HepG2 (cell line): ENCODE measurements around the gene OPA3. TPM values are rescaled to one million over a fixed set of nuclear protein-coding genes. Genes with fewer than 3 reads are reported as not detected.

ENCODE experiments used
- ATAC-seq: fragments of 200-7000 bp; cut with Tn5 transposase; 3 replicates; pipeline ENCODE4 v1.9.1; 2020; ENCODE audit warnings: mild to moderate bottlenecking, moderate library complexity
- BruUV-seq: library from RNA; stranded (reverse); fragments of 400-500 nt; replicated peaks from 2 replicates; lab custom pipeline; 2021; lab: Mats Ljungman, UMichigan
- CTCF ChIA-PET: fragments of 300-600 bp; formaldehyde crosslinking; extraction: SDS; loops from one replicate; lab custom pipeline; 2021; ENCODE audit warnings: low total read pairs, inconsistent platforms, low intra/inter-chr PET ratio; lab: Yijun Ruan, JAX
- POLR2A ChIA-PET: fragments of 350-600 bp; sonication (Branson Sonifier 250); formaldehyde crosslinking; loops from one replicate; lab custom pipeline; 2020; ENCODE audit warnings: antibody characterized with exemption, inconsistent platforms; lab: Yijun Ruan, JAX
- DNase-seq: peaks from one replicate; pipeline ENCODE4 v3.0.0-alpha.2; 2015; ENCODE audit warnings: low spot score
- FAIRE-seq: peaks from 3 replicates; lab custom pipeline; 2011; peaks lifted over from hg19 to GRCh38; lab: Jason Lieb, UNC
- H2AFZ ChIP-seq: one replicate; pipeline ENCODE4 v1.6.1; 2011; ENCODE audit warnings: low read length, inconsistent platforms
- H3K27ac ChIP-seq: fragments of 300-600 bp; 3 replicates; pipeline ENCODE4 v1.8.0; 2011; ENCODE audit warnings: mixed run types, mild to moderate bottlenecking, mixed read lengths, low read length, inconsistent platforms; ENCODE audit not compliant: insufficient read depth; ENCODE audit errors: extremely low read length
- H3K27me3 ChIP-seq, 2 experiments: fragments of 200-600 bp in 1 of 2; 2 replicates in 1 of 2; 3 replicates in 1 of 2; pipeline versions ENCODE4 v1.6.0 to v1.8.0; 2011; ENCODE audit warnings: low read length in 2 of 2, mild to moderate bottlenecking in 2 of 2, moderate library complexity in 2 of 2, inconsistent platforms in 1 of 2; ENCODE audit not compliant: insufficient read depth in 2 of 2, control insufficient read depth in 1 of 2
- H3K36me3 ChIP-seq, 2 experiments: fragments of 200-600 bp in 1 of 2; replicated peaks in 1 of 2; 2 replicates in 1 of 2; 3 replicates in 1 of 2; pipeline versions ENCODE4 v1.5.1 to v1.8.0; 2011; ENCODE audit warnings: low read length in 2 of 2, inconsistent platforms in 1 of 2; ENCODE audit not compliant: insufficient read depth in 2 of 2, control insufficient read depth in 1 of 2
- H3K4me1 ChIP-seq: 2 replicates; pipeline ENCODE4 v1.5.1; 2012; ENCODE audit warnings: low read length, inconsistent platforms; ENCODE audit not compliant: insufficient read depth
- H3K4me2 ChIP-seq: 2 replicates; pipeline ENCODE4 v1.6.0; 2011; ENCODE audit warnings: low read depth, low read length, inconsistent platforms
- H3K4me3 ChIP-seq, 3 experiments: fragments of 200-600 bp in 1 of 3; sonication (generic), shearing (Covaris generic) in 1 of 3; replicated peaks in 1 of 3; 2 replicates each; pipeline ENCODE4 v1.5.1; 2011 to 2016; ENCODE audit warnings: low read length in 3 of 3, inconsistent platforms in 2 of 3, low read depth in 2 of 3, mild to moderate bottlenecking in 2 of 3, control low read depth in 1 of 3, mixed read lengths in 1 of 3; ENCODE audit not compliant: insufficient read depth in 1 of 3
- H3K79me2 ChIP-seq: one replicate; pipeline ENCODE4 v1.6.1; 2011; ENCODE audit warnings: low read length, inconsistent platforms; ENCODE audit not compliant: insufficient read depth
- H3K9ac ChIP-seq: 2 replicates; pipeline ENCODE4 v1.6.0; 2011; ENCODE audit warnings: mild to moderate bottlenecking, low read depth, low read length, inconsistent platforms; ENCODE audit not compliant: insufficient read depth
- H3K9me3 ChIP-seq: 2 replicates; pipeline ENCODE4 v1.5.1; 2012; ENCODE audit warnings: mild to moderate bottlenecking, low read length
- H4K20me1 ChIP-seq: 2 replicates; pipeline ENCODE4 v1.6.0; 2011; ENCODE audit warnings: inconsistent platforms, mild to moderate bottlenecking, low read length, moderate library complexity; ENCODE audit not compliant: insufficient read depth
- MAFF ChIP-seq: IDR thresholded peaks from 2 replicates; pipeline ENCODE4 v1.6.1; 2011; ENCODE audit warnings: low read depth, low read length, improper control_type of control experiment
- MAFK ChIP-seq, 2 experiments: IDR thresholded peaks in 1 of 2; conservative IDR thresholded peaks in 1 of 2; 2 replicates each; pipeline ENCODE4 v1.6.1; 2011; ENCODE audit warnings: improper control_type of control experiment in 2 of 2, low read length in 2 of 2
- ZNF256 ChIP-seq: sonication (generic); formaldehyde crosslinking; conservative IDR thresholded peaks from 2 replicates; pipeline ENCODE4 v1.4.0; 2020; ENCODE audit warnings: missing genetic modification reagents
- ZNF660 ChIP-seq: sonication (generic); formaldehyde crosslinking; IDR thresholded peaks from 2 replicates; pipeline ENCODE4 v1.5.1; 2020; ENCODE audit warnings: mild to moderate bottlenecking, low read depth, missing genetic modification reagents, borderline replicate concordance
- WGBS: methylation state at CpG from one replicate; pipeline ENCODE4 v1.1.6; 2017; ENCODE audit warnings: low lambda C conversion rate; 5-methylcytosine and 5-hydroxymethylcytosine counted together
- in situ Hi-C: cut with HindIII; loops from 2 replicates; pipeline ENCODE4 v1.10.0; 2017; ENCODE audit warnings: low pct_unique_long_range_greater_than_20kb; ENCODE audit not compliant: extremely low pct_ligation_motif_present
- intact Hi-C: fragments of 100-400 bp; cut with micrococcal nuclease; formaldehyde crosslinking; loops from one replicate; pipeline ENCODE4 v1.10.0; 2022; ENCODE audit not compliant: unreplicated experiment
- polyA plus RNA-seq, 8 experiments: library from polyadenylated mRNA; depleted of rRNA in 3 of 8; stranded (reverse) in 7 of 8; unstranded in 1 of 8; fragments of >200 nt; fragmentation: Illumina TruSeq in 4 of 8; extraction: Trizol in 4 of 8; gene quantifications; 2 replicates each; pipeline versions ENCODE4 v1.2.1 to v1.2.3, GENCODE V29; 2011 to 2016; ENCODE audit warnings: low read depth in 4 of 8, missing spikeins in 1 of 8, mixed read lengths in 1 of 8; ENCODE audit not compliant: insufficient read depth in 1 of 8
- total RNA-seq, 5 experiments: library from RNA; depleted of rRNA; stranded (reverse); fragments of >200 nt; fragmentation: Illumina TruSeq; extraction: Trizol; gene quantifications; 2 replicates each; pipeline ENCODE4 v1.2.3, GENCODE V29; 2016; ENCODE audit warnings: low read depth in 1 of 5
- TF ChIP-seq, protein P1 (sequence below): sonication (generic); formaldehyde crosslinking; IDR thresholded peaks from 2 replicates; pipeline ENCODE4 v1.4.0; 2020; ENCODE audit warnings: mild to moderate bottlenecking, missing genetic modification reagents, borderline replicate concordance

Gene OPA3
- total and polyA plus RNA-seq, 2 of the 13 experiments (the other 11 are each of a cell fraction or from before 2014, with no cell fraction given) = 8.3 to 17.7 TPM

DNA sequence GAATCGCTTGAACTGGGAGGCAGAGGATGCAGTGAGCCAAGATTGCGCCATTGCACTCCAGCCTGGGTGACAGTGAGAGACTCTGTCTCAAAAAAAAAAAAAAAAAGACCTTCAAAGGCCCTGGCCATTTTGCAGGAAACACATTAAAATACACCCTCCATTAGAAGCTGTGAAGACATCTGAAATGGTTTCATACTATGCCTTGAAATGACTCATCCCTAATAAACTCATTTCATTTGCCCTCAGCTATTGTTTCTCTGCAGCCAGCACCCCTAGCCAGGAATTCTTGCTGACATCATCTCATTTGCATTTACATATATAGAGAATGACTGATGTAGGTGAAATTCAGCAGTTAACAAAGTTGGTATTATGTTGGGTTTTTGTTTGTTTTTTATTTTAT, 45.9 kb upstream of the OPA3 start:
- POLR2A ChIA-PET = interaction anchor here (0.9 to 1.6 kb wide), 2 partner anchors 9 to 18 kb away, joined by 3 to 5 read pairs; partner anchors contain the start of gene EML2
- no peaks in the 10 kb centered on the region for H4K20me1 ChIP-seq
- H3K36me3 ChIP-seq = peaks cover 2 to 4% of the 10 kb centered on the region in 2 experiments; a peak in 2 of 5 replicates
- CTCF ChIA-PET = no interaction called here
- TF ChIP-seq MAFK (conservative IDR thresholded peaks at IDR 0.05 in 1 of 2, IDR thresholded peaks at IDR 0.05 in 1 of 2; ENCODE audit: low read length in 2 of 2) = peak; percentile 59 to 84; a peak in 3 of 4 replicates
- peak; percentile 75 for TF ChIP-seq MAFF
- no peak for TF ChIP-seq ZNF256
- TF ChIP-seq, all 625 proteins: peak for 2
- WGBS = 87% methylated on average over 2 of the region's 2 CpGs
- no TSS peak for BruUV-seq
- intact Hi-C loops (no loop called here), in situ Hi-C loops (no loop called here)
- no peaks in the 10 kb centered on the region for H3K4me1 ChIP-seq
- no peak overlapping the region for H3K27ac ChIP-seq
- ATAC-seq (no peak), FAIRE-seq (no peak), DNase-seq (no peak)
- H3K27me3 ChIP-seq = no peaks in the 10 kb centered on the region
- H3K9ac ChIP-seq = no peak overlapping the region
- no peak overlapping the region for H3K4me2 ChIP-seq
- no peak overlapping the region for H2AFZ ChIP-seq
- no peaks in the 10 kb centered on the region for H3K9me3 ChIP-seq
- H3K4me3 ChIP-seq = no peak overlapping the region
- no peaks in the 10 kb centered on the region for H3K79me2 ChIP-seq

DNA sequence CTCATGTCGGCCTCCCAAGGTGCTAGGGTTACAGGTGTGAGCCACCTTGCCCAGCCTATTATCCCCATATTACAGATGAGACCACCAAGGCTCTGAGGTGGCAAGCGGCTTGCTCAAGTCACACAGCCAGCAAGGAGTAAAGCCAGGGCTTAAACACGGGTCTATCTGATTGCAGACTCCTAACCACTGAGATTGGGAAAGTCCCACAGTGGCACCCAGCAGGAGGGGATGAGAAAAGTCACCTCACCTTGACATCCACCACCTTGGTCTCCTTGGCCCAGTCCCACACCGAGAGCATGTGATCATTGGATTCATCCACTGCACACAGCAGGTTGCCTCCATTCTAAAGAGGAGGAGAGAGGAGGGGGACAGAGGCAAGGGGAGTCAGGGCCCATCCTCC, 45.1 kb upstream of the OPA3 start:
- in situ Hi-C loops (no loop called here), intact Hi-C loops (no loop called here)
- no peak for ATAC-seq

More for the DNA sequence above, 45.1 kb upstream of the OPA3 start:
- ChIA-PET POLR2A (no interaction called here), CTCF (no interaction called here)
- no peak overlapping the region for H3K4me3 ChIP-seq
- WGBS = 50% methylated on average over 2 of the region's 4 CpGs
- DNase-seq = no peak
- H4K20me1 ChIP-seq = no peaks in the 10 kb centered on the region
- H3K27ac ChIP-seq = no peak overlapping the region
- TF ChIP-seq ZNF660 (CRISPR knock-in tag) = no peak
- TF ChIP-seq, protein P1, sequence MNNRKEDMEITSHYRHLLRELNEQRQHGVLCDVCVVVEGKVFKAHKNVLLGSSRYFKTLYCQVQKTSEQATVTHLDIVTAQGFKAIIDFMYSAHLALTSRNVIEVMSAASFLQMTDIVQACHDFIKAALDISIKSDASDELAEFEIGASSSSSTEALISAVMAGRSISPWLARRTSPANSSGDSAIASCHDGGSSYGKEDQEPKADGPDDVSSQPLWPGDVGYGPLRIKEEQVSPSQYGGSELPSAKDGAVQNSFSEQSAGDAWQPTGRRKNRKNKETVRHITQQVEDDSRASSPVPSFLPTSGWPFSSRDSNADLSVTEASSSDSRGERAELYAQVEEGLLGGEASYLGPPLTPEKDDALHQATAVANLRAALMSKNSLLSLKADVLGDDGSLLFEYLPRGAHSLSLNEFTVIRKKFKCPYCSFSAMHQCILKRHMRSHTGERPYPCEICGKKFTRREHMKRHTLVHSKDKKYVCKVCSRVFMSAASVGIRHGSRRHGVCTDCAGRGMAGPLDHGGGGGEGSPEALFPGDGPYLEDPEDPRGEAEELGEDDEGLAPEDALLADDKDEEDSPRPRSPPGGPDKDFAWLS (CRISPR knock-in tag) = no peak
- FAIRE-seq = no peak
- no peaks in the 10 kb centered on the region for H3K4me1 ChIP-seq
- H3K9ac ChIP-seq = no peak overlapping the region
- peaks cover 2 to 4% of the 10 kb centered on the region in 2 experiments; a peak in 2 of 5 replicates for H3K36me3 ChIP-seq
- no peak overlapping the region for H3K4me2 ChIP-seq
- H3K9me3 ChIP-seq = no peaks in the 10 kb centered on the region
- no peaks in the 10 kb centered on the region for H3K79me2 ChIP-seq
- no TSS peak for BruUV-seq
- H3K27me3 ChIP-seq = no peaks in the 10 kb centered on the region
- no peak overlapping the region for H2AFZ ChIP-seq
